HepG2 (cell line): ENCODE measurements around the gene STN1. TPM values are rescaled to one million over a fixed set of nuclear protein-coding genes. Genes with fewer than 3 reads are reported as not detected.

Experiments used
- ATAC-seq: fragments of 200-7000 bp; cut with Tn5 transposase; 3 replicates; pipeline ENCODE4 v1.9.1; 2020; ENCODE audit warnings: mild to moderate bottlenecking, moderate library complexity
- BruUV-seq: library from RNA; stranded (reverse); fragments of 400-500 nt; replicated peaks from 2 replicates; lab custom pipeline; 2021; lab: Mats Ljungman, UMichigan
- CTCF ChIA-PET: fragments of 300-600 bp; formaldehyde crosslinking; extraction: SDS; loops from one replicate; lab custom pipeline; 2021; ENCODE audit warnings: low total read pairs, inconsistent platforms, low intra/inter-chr PET ratio; lab: Yijun Ruan, JAX
- POLR2A ChIA-PET: fragments of 350-600 bp; sonication (Branson Sonifier 250); formaldehyde crosslinking; loops from one replicate; lab custom pipeline; 2020; ENCODE audit warnings: antibody characterized with exemption, inconsistent platforms; lab: Yijun Ruan, JAX
- DNase-seq: peaks from one replicate; pipeline ENCODE4 v3.0.0-alpha.2; 2015; ENCODE audit warnings: low spot score
- FAIRE-seq: peaks from 3 replicates; lab custom pipeline; 2011; peaks lifted over from hg19 to GRCh38; lab: Jason Lieb, UNC
- H2AFZ ChIP-seq: one replicate; pipeline ENCODE4 v1.6.1; 2011; ENCODE audit warnings: low read length, inconsistent platforms
- H3K27ac ChIP-seq: fragments of 300-600 bp; 3 replicates; pipeline ENCODE4 v1.8.0; 2011; ENCODE audit warnings: mixed run types, mild to moderate bottlenecking, mixed read lengths, low read length, inconsistent platforms; ENCODE audit not compliant: insufficient read depth; ENCODE audit errors: extremely low read length
- H3K27me3 ChIP-seq, 2 experiments: fragments of 200-600 bp in 1 of 2; 2 replicates in 1 of 2; 3 replicates in 1 of 2; pipeline versions ENCODE4 v1.6.0 to v1.8.0; 2011; ENCODE audit warnings: low read length in 2 of 2, mild to moderate bottlenecking in 2 of 2, moderate library complexity in 2 of 2, inconsistent platforms in 1 of 2; ENCODE audit not compliant: insufficient read depth in 2 of 2, control insufficient read depth in 1 of 2
- H3K36me3 ChIP-seq, 2 experiments: fragments of 200-600 bp in 1 of 2; replicated peaks in 1 of 2; 2 replicates in 1 of 2; 3 replicates in 1 of 2; pipeline versions ENCODE4 v1.5.1 to v1.8.0; 2011; ENCODE audit warnings: low read length in 2 of 2, inconsistent platforms in 1 of 2; ENCODE audit not compliant: insufficient read depth in 2 of 2, control insufficient read depth in 1 of 2
- H3K4me1 ChIP-seq: 2 replicates; pipeline ENCODE4 v1.5.1; 2012; ENCODE audit warnings: low read length, inconsistent platforms; ENCODE audit not compliant: insufficient read depth
- H3K4me2 ChIP-seq: 2 replicates; pipeline ENCODE4 v1.6.0; 2011; ENCODE audit warnings: low read depth, low read length, inconsistent platforms
- H3K4me3 ChIP-seq, 3 experiments: fragments of 200-600 bp in 1 of 3; sonication (generic), shearing (Covaris generic) in 1 of 3; replicated peaks in 1 of 3; 2 replicates each; pipeline ENCODE4 v1.5.1; 2011 to 2016; ENCODE audit warnings: low read length in 3 of 3, inconsistent platforms in 2 of 3, low read depth in 2 of 3, mild to moderate bottlenecking in 2 of 3, control low read depth in 1 of 3, mixed read lengths in 1 of 3; ENCODE audit not compliant: insufficient read depth in 1 of 3
- H3K79me2 ChIP-seq: one replicate; pipeline ENCODE4 v1.6.1; 2011; ENCODE audit warnings: low read length, inconsistent platforms; ENCODE audit not compliant: insufficient read depth
- H3K9ac ChIP-seq: 2 replicates; pipeline ENCODE4 v1.6.0; 2011; ENCODE audit warnings: mild to moderate bottlenecking, low read depth, low read length, inconsistent platforms; ENCODE audit not compliant: insufficient read depth
- H3K9me3 ChIP-seq: 2 replicates; pipeline ENCODE4 v1.5.1; 2012; ENCODE audit warnings: mild to moderate bottlenecking, low read length
- H4K20me1 ChIP-seq: 2 replicates; pipeline ENCODE4 v1.6.0; 2011; ENCODE audit warnings: inconsistent platforms, mild to moderate bottlenecking, low read length, moderate library complexity; ENCODE audit not compliant: insufficient read depth
- FOSL2 ChIP-seq: sonication (generic); formaldehyde crosslinking; IDR thresholded peaks from 2 replicates; pipeline ENCODE4 v1.4.0; 2020; ENCODE audit warnings: missing genetic modification reagents
- GMEB1 ChIP-seq: sonication (generic); formaldehyde crosslinking; IDR thresholded peaks from 2 replicates; pipeline ENCODE4 v1.5.1; 2020; ENCODE audit warnings: missing genetic modification reagents, mild to moderate bottlenecking, borderline replicate concordance
- MEF2D ChIP-seq: sonication (generic); formaldehyde crosslinking; IDR thresholded peaks from 2 replicates; pipeline ENCODE4 v1.5.1; 2020; ENCODE audit warnings: mild to moderate bottlenecking, missing genetic modification reagents
- SMAD9 ChIP-seq: sonication (generic); formaldehyde crosslinking; IDR thresholded peaks from 2 replicates; pipeline ENCODE4 v1.5.1; 2020; ENCODE audit warnings: mild to moderate bottlenecking, missing genetic modification reagents
- ZNF558 ChIP-seq: sonication (generic); formaldehyde crosslinking; IDR thresholded peaks from 2 replicates; pipeline ENCODE4 v1.9.0; 2022; ENCODE audit warnings: mild to moderate bottlenecking, missing genetic modification reagents, borderline replicate concordance
- ZNF749 ChIP-seq: sonication (generic); formaldehyde crosslinking; IDR thresholded peaks from 2 replicates; pipeline ENCODE4 v1.8.0; 2022; ENCODE audit warnings: mild to moderate bottlenecking, missing genetic modification reagents, moderate library complexity, borderline replicate concordance
- ZSCAN20 ChIP-seq: sonication (generic); formaldehyde crosslinking; IDR thresholded peaks from 2 replicates; pipeline ENCODE4 v1.4.0; 2020; ENCODE audit warnings: missing genetic modification reagents, mild to moderate bottlenecking, borderline replicate concordance
- WGBS: methylation state at CpG from one replicate; pipeline ENCODE4 v1.1.6; 2017; ENCODE audit warnings: low lambda C conversion rate; 5-methylcytosine and 5-hydroxymethylcytosine counted together
- in situ Hi-C: cut with HindIII; loops from 2 replicates; pipeline ENCODE4 v1.10.0; 2017; ENCODE audit warnings: low pct_unique_long_range_greater_than_20kb; ENCODE audit not compliant: extremely low pct_ligation_motif_present
- intact Hi-C: fragments of 100-400 bp; cut with micrococcal nuclease; formaldehyde crosslinking; loops from one replicate; pipeline ENCODE4 v1.10.0; 2022; ENCODE audit not compliant: unreplicated experiment
- polyA plus RNA-seq, 8 experiments: library from polyadenylated mRNA; depleted of rRNA in 3 of 8; stranded (reverse) in 7 of 8; unstranded in 1 of 8; fragments of >200 nt; fragmentation: Illumina TruSeq in 4 of 8; extraction: Trizol in 4 of 8; gene quantifications; 2 replicates each; pipeline versions ENCODE4 v1.2.1 to v1.2.3, GENCODE V29; 2011 to 2016; ENCODE audit warnings: low read depth in 4 of 8, missing spikeins in 1 of 8, mixed read lengths in 1 of 8; ENCODE audit not compliant: insufficient read depth in 1 of 8
- total RNA-seq, 5 experiments: library from RNA; depleted of rRNA; stranded (reverse); fragments of >200 nt; fragmentation: Illumina TruSeq; extraction: Trizol; gene quantifications; 2 replicates each; pipeline ENCODE4 v1.2.3, GENCODE V29; 2016; ENCODE audit warnings: low read depth in 1 of 5
- TF ChIP-seq, protein P1 (sequence below): sonication (generic); formaldehyde crosslinking; IDR thresholded peaks from 2 replicates; pipeline ENCODE4 v1.4.0; 2020; ENCODE audit warnings: missing genetic modification reagents
- TF ChIP-seq, protein P2 (sequence below): sonication (generic); formaldehyde crosslinking; IDR thresholded peaks from 2 replicates; pipeline ENCODE4 v1.4.0; 2020; ENCODE audit warnings: missing genetic modification reagents, borderline replicate concordance

STN1 gene
- total and polyA plus RNA-seq, 2 of the 13 experiments (the other 11 are each of a cell fraction or from before 2014, with no cell fraction given) = 17.6 to 22.7 TPM

DNA sequence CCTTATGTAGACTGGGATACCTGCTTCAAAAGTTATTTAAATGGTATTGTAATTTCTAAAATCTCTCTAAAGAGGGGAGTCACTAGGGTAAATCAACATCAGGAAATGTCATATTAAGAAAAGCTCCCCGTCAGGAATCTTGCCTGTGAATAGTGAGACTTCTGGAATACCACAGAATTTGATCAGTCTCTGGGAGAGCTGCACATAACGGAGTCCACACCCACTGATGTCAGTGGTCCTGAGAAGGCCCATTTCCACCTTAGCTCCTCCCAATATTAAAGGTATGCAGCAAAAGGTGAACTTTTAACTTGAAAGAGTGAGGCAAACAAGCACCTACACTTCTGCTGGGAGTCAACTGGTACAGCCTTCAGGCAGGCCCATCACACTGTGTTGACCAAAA lies 27.3 kb downstream of the STN1 start:
- no peak for DNase-seq
- no peaks in the 10 kb centered on the region for H3K79me2 ChIP-seq
- no peak overlapping the region for H3K4me2 ChIP-seq
- H2AFZ ChIP-seq = no peak overlapping the region
- no TSS peak for BruUV-seq
- 100% methylated on average over 2 of the region's 2 CpGs for WGBS
- ATAC-seq = no peak
- no peak for FAIRE-seq
- ChIA-PET CTCF (no interaction called here), POLR2A (no interaction called here)
- H3K4me1 ChIP-seq = peaks cover 30% of the 10 kb centered on the region
- H3K27me3 ChIP-seq = no peaks in the 10 kb centered on the region; a peak in 1 of 5 replicates
- H4K20me1 ChIP-seq = no peaks in the 10 kb centered on the region
- peaks cover 5 to 13% of the 10 kb centered on the region in 2 experiments; a peak in 4 of 5 replicates for H3K36me3 ChIP-seq
- no peak overlapping the region for H3K27ac ChIP-seq
- no peaks in the 10 kb centered on the region for H3K9me3 ChIP-seq
- intact Hi-C loops (no loop called here), in situ Hi-C loops (no loop called here)
- no peak overlapping the region for H3K4me3 ChIP-seq
- TF ChIP-seq SMAD9 = no peak
- TF ChIP-seq GMEB1 (CRISPR knock-in tag) = no peak
- TF ChIP-seq ZNF749 (CRISPR knock-in tag) = no peak
- TF ChIP-seq, protein P1, sequence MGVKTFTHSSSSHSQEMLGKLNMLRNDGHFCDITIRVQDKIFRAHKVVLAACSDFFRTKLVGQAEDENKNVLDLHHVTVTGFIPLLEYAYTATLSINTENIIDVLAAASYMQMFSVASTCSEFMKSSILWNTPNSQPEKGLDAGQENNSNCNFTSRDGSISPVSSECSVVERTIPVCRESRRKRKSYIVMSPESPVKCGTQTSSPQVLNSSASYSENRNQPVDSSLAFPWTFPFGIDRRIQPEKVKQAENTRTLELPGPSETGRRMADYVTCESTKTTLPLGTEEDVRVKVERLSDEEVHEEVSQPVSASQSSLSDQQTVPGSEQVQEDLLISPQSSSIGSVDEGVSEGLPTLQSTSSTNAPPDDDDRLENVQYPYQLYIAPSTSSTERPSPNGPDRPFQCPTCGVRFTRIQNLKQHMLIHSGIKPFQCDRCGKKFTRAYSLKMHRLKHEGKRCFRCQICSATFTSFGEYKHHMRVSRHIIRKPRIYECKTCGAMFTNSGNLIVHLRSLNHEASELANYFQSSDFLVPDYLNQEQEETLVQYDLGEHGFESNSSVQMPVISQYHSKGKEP (CRISPR knock-in tag) = no peak
- no peak overlapping the region for H3K9ac ChIP-seq

- in situ Hi-C loops (no loop called here), intact Hi-C loops (no loop called here)
- WGBS = 79% methylated on average over 4 of the region's 4 CpGs
- no peak overlapping the region for H3K4me3 ChIP-seq
- peaks cover 5 to 9% of the 10 kb centered on the region in 2 experiments; a peak in 3 of 5 replicates for H3K36me3 ChIP-seq
- H3K9me3 ChIP-seq = no peaks in the 10 kb centered on the region
- H3K27ac ChIP-seq = no peak overlapping the region
- DNase-seq (peak; percentile 39), ATAC-seq (no peak; the same call in 2 of the 3 replicates), FAIRE-seq (no peak)
- H3K79me2 ChIP-seq = no peaks in the 10 kb centered on the region
- no peaks in the 10 kb centered on the region for H4K20me1 ChIP-seq
- ChIA-PET POLR2A (no interaction called here), CTCF (no interaction called here)
- no peak overlapping the region for H3K9ac ChIP-seq
- H3K4me1 ChIP-seq = peaks cover 30% of the 10 kb centered on the region
- H3K27me3 ChIP-seq = no peaks in the 10 kb centered on the region
- H2AFZ ChIP-seq = no peak overlapping the region
- no peak overlapping the region for H3K4me2 ChIP-seq
- no TSS peak for BruUV-seq
- no peak for TF ChIP-seq ZNF558 (CRISPR knock-in tag)
- no peak for TF ChIP-seq ZSCAN20 (CRISPR knock-in tag)
- TF ChIP-seq, protein P2, sequence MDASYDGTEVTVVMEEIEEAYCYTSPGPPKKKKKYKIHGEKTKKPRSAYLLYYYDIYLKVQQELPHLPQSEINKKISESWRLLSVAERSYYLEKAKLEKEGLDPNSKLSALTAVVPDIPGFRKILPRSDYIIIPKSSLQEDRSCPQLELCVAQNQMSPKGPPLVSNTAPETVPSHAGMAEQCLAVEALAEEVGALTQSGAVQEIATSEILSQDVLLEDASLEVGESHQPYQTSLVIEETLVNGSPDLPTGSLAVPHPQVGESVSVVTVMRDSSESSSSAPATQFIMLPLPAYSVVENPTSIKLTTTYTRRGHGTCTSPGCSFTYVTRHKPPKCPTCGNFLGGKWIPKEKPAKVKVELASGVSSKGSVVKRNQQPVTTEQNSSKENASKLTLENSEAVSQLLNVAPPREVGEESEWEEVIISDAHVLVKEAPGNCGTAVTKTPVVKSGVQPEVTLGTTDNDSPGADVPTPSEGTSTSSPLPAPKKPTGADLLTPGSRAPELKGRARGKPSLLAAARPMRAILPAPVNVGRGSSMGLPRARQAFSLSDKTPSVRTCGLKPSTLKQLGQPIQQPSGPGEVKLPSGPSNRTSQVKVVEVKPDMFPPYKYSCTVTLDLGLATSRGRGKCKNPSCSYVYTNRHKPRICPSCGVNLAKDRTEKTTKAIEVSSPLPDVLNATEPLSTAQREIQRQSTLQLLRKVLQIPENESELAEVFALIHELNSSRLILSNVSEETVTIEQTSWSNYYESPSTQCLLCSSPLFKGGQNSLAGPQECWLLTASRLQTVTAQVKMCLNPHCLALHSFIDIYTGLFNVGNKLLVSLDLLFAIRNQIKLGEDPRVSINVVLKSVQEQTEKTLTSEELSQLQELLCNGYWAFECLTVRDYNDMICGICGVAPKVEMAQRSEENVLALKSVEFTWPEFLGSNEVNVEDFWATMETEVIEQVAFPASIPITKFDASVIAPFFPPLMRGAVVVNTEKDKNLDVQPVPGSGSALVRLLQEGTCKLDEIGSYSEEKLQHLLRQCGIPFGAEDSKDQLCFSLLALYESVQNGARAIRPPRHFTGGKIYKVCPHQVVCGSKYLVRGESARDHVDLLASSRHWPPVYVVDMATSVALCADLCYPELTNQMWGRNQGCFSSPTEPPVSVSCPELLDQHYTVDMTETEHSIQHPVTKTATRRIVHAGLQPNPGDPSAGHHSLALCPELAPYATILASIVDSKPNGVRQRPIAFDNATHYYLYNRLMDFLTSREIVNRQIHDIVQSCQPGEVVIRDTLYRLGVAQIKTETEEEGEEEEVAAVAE (CRISPR knock-in tag) = no peak
- TF ChIP-seq FOSL2 (CRISPR knock-in tag) = peak; percentile 31; the same call in 1 of the 2 replicates
- no peak for TF ChIP-seq MEF2D (CRISPR knock-in tag)
These were observed 27.8 kb downstream of the STN1 start for GRCh38 chr10:103890194-103890658.
